ENCODE measurements around the gene RHBDD3.
A peak's percentile ranks its signal among the peaks of the same experiment; 100 is the strongest.

RHBDD3 gene

DNA sequence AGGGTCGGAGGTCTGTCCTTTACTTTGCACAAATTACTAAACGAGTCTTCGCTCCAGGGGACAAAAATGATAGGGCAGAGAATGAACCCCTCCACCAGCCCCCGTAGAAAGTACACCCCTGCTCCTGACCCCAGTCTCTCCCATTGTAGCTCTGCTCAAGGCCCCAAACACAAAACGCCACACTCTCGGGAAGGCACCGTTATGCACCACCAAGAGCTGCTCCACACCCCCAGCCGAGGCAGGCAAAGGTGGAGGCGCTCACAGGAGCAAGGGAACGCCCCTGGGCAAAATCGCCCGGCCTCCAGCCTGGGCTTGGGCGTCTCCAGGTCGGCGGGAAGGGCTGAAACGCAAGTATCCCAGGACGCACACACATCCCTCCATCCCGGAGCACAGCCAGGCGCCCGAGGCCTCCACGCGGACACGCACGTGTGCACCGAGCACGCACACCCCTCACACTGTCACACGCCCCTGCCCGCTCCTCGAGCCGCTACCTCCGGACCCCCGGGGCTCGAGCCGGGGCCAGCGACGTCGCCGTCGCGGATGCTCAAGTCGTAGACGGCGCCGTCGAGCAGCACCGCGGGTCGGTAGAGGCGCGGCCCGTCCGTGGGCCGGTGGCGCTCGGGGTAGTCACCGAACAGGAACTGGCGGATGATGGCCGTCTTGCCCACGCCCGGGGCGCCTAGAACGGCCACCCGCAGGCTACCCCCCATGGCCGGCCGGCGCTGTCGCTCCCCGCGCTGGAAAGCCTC is 46.9 kb upstream of the RHBDD3 start:
- TF ChIP-seq, protein P1, sequence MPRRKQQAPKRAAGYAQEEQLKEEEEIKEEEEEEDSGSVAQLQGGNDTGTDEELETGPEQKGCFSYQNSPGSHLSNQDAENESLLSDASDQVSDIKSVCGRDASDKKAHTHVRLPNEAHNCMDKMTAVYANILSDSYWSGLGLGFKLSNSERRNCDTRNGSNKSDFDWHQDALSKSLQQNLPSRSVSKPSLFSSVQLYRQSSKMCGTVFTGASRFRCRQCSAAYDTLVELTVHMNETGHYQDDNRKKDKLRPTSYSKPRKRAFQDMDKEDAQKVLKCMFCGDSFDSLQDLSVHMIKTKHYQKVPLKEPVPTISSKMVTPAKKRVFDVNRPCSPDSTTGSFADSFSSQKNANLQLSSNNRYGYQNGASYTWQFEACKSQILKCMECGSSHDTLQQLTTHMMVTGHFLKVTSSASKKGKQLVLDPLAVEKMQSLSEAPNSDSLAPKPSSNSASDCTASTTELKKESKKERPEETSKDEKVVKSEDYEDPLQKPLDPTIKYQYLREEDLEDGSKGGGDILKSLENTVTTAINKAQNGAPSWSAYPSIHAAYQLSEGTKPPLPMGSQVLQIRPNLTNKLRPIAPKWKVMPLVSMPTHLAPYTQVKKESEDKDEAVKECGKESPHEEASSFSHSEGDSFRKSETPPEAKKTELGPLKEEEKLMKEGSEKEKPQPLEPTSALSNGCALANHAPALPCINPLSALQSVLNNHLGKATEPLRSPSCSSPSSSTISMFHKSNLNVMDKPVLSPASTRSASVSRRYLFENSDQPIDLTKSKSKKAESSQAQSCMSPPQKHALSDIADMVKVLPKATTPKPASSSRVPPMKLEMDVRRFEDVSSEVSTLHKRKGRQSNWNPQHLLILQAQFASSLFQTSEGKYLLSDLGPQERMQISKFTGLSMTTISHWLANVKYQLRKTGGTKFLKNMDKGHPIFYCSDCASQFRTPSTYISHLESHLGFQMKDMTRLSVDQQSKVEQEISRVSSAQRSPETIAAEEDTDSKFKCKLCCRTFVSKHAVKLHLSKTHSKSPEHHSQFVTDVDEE (CRISPR knock-in tag; IDR thresholded peaks at IDR 0.05), result no peak
- TF ChIP-seq CSDC2 (CRISPR knock-in tag; IDR thresholded peaks at IDR 0.05), result no peak
- TF ChIP-seq SNAI2 (CRISPR knock-in tag; IDR thresholded peaks at IDR 0.05), result no peak
- TF ChIP-seq ARNTL (CRISPR knock-in tag; IDR thresholded peaks at IDR 0.05; ENCODE audit: borderline replicate concordance, low read depth), result no peak
- TF ChIP-seq, protein P2, sequence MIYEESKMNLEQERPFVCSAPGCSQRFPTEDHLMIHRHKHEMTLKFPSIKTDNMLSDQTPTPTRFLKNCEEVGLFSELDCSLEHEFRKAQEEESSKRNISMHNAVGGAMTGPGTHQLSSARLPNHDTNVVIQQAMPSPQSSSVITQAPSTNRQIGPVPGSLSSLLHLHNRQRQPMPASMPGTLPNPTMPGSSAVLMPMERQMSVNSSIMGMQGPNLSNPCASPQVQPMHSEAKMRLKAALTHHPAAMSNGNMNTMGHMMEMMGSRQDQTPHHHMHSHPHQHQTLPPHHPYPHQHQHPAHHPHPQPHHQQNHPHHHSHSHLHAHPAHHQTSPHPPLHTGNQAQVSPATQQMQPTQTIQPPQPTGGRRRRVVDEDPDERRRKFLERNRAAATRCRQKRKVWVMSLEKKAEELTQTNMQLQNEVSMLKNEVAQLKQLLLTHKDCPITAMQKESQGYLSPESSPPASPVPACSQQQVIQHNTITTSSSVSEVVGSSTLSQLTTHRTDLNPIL (CRISPR knock-in tag; IDR thresholded peaks at IDR 0.05; ENCODE audit: low read depth), result no peak
- TF ChIP-seq ZNF70 (CRISPR knock-in tag; IDR thresholded peaks at IDR 0.05), result no peak
- no peak for TF ChIP-seq ZC3H10 (CRISPR knock-in tag; IDR thresholded peaks at IDR 0.05)
- no peak for TF ChIP-seq TOX (CRISPR knock-in tag; IDR thresholded peaks at IDR 0.05; ENCODE audit: borderline replicate concordance)
- no peak for TF ChIP-seq ISL1 (CRISPR knock-in tag; IDR thresholded peaks at IDR 0.05)
- no peak for ATAC-seq

DNA sequence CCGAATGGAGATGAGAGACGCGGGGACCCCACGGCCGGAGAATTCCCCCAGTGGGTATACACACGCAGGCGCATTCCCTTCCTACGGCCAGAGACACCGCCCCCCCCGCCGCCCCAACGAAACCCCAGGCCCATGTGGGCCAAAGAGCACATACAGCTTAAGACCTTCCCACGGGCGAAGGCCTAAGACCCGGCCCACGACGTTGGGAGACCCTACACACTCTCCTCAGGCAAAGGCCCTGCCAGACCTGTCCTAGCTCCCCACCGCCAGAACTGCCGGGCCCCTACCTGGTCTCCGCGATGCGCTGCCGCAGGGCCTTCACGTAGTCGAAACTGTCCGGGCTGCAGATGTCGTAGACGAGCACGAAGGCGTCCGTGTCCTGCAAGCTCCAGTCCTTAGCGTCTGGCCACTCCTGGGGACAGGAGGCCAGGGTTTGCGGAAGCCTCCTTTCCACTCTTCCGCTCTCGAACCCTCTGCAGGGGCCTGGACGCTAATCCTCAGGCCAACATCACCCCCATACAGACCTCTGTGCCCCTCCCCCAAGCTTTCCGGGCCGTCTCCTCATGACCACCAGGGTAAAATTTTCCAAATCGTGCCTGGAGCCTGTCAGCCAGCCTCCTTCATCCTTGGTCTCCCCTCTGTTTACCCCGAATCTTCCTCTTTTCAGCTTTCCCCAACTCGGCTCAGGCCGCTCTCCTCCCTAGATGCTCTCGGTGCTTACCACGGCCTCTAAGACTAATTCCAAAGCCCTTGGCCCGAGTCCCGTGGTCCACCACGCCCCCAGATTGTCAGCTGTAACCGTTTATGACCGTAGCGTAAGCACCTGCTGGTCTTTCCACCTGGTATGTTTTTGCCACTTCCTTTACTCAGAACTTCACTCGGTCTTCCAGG is 46.0 kb upstream of the RHBDD3 start:
- TF ChIP-seq SNAI2 (CRISPR knock-in tag; IDR thresholded peaks at IDR 0.05) (no peak), RARB (CRISPR knock-in tag; IDR thresholded peaks at IDR 0.05) (no peak), GLIS3 (CRISPR knock-in tag; IDR thresholded peaks at IDR 0.05) (no peak), ISL1 (CRISPR knock-in tag; IDR thresholded peaks at IDR 0.05) (no peak), ZNF565 (CRISPR knock-in tag; conservative IDR thresholded peaks at IDR 0.05; ENCODE audit: low read depth) (no peak), ESRRG (CRISPR knock-in tag; IDR thresholded peaks at IDR 0.05) (no peak), OSR1 (CRISPR knock-in tag; IDR thresholded peaks at IDR 0.05) (no peak), TOX (CRISPR knock-in tag; IDR thresholded peaks at IDR 0.05; ENCODE audit: borderline replicate concordance) (no peak), PPARA (CRISPR knock-in tag; IDR thresholded peaks at IDR 0.05; ENCODE audit: borderline replicate concordance) (no peak), ARNTL (CRISPR knock-in tag; IDR thresholded peaks at IDR 0.05; ENCODE audit: borderline replicate concordance, low read depth) (no peak)
- TF ChIP-seq, protein P3, sequence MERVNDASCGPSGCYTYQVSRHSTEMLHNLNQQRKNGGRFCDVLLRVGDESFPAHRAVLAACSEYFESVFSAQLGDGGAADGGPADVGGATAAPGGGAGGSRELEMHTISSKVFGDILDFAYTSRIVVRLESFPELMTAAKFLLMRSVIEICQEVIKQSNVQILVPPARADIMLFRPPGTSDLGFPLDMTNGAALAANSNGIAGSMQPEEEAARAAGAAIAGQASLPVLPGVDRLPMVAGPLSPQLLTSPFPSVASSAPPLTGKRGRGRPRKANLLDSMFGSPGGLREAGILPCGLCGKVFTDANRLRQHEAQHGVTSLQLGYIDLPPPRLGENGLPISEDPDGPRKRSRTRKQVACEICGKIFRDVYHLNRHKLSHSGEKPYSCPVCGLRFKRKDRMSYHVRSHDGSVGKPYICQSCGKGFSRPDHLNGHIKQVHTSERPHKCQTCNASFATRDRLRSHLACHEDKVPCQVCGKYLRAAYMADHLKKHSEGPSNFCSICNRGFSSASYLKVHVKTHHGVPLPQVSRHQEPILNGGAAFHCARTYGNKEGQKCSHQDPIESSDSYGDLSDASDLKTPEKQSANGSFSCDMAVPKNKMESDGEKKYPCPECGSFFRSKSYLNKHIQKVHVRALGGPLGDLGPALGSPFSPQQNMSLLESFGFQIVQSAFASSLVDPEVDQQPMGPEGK (CRISPR knock-in tag; IDR thresholded peaks at IDR 0.05; ENCODE audit: borderline replicate concordance), result no peak
- TF ChIP-seq, protein P4, sequence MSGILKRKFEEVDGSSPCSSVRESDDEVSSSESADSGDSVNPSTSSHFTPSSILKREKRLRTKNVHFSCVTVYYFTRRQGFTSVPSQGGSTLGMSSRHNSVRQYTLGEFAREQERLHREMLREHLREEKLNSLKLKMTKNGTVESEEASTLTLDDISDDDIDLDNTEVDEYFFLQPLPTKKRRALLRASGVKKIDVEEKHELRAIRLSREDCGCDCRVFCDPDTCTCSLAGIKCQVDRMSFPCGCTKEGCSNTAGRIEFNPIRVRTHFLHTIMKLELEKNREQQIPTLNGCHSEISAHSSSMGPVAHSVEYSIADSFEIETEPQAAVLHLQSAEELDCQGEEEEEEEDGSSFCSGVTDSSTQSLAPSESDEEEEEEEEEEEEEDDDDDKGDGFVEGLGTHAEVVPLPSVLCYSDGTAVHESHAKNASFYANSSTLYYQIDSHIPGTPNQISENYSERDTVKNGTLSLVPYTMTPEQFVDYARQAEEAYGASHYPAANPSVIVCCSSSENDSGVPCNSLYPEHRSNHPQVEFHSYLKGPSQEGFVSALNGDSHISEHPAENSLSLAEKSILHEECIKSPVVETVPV (CRISPR knock-in tag; IDR thresholded peaks at IDR 0.05), result no peak
- ATAC-seq, result no peak

DNA sequence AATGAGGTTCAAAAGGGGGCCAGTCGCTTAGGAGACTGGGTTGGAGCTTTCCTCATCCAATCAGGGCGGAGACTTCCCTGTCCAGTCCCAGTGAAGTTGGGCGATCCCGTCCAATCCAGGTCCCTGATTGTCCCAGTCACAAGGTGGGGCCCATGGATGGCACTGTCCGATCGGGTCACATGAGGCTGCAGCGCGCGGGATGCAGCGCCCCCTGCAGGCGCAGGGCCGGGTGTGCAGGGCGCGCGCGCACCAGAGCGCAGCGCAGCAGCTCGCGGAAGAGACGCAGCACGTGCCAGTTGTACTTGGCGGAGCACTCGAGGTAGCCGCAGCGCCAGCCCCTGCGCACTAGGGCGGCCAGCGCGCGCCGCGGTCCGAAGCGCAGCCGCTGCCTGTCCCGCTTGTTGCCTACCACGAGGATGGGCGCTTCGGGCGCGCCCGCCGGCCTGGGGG is 45.4 kb upstream of the RHBDD3 start:
- no peak for TF ChIP-seq BACH2 (CRISPR knock-in tag; IDR thresholded peaks at IDR 0.05; ENCODE audit: borderline replicate concordance)
- TF ChIP-seq OSR1 (CRISPR knock-in tag; IDR thresholded peaks at IDR 0.05), result no peak
- TF ChIP-seq, protein P3 (CRISPR knock-in tag; IDR thresholded peaks at IDR 0.05; ENCODE audit: borderline replicate concordance), result no peak
- no peak for TF ChIP-seq ZC3H10 (CRISPR knock-in tag; IDR thresholded peaks at IDR 0.05)
- TF ChIP-seq, protein P1 (CRISPR knock-in tag; IDR thresholded peaks at IDR 0.05), result no peak
- ATAC-seq, result 0 out of 3 replicates have a peak, but pooled peaks have one; percentile 2

Data from SK-N-SH treated with all-trans-retinoic acid at 6 μM for 48 hours (cell line).